Measurements from ENCODE around the gene TEX35. TPM values are rescaled to one million over a fixed set of nuclear protein-coding genes. Genes with fewer than 3 reads are reported as not detected.

TEX35 gene
- total RNA-seq, 1 donor from 2014 or later, result not detected

DNA sequence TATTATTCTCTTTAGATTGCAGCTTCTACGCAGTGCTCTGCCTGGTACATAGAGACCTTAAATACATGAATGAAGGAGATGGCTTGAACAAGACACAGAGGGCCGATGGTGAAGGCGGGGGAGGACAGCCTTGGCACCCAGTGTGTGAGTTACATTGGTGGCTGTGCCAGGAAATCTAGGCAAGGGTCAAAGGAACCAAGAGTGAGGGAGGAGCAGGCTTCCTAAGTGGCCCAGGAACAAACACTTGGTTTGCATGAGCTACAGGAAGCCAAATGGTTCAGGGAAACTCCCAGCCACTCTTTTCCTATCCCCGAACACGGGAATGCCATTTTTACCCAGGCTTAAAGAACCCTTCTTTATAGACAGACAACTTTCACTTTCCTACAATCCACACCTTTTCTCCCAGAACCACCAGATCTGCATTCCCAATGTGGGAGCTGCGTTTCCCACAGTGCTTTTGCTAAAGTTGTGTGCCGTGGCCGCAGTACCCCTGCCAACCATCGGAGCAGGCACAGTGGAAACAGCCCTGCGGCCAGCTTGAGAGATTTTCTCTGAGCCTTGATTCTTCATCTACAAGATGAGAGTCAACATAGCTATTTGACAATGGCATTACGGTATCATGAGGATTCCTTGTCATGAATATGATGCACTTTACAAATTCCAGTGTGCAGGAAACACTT is 12.7 kb upstream of the TEX35 start:
- Mint-ChIP-seq H3K9me3 (ENCODE audit: unreplicated experiment) (no peaks in the 10 kb centered on the region), H3K4me3 (ENCODE audit: unreplicated experiment) (no peak overlapping the region), H3K4me1 (ENCODE audit: low read depth, unreplicated experiment) (no peaks in the 10 kb centered on the region), H3K36me3 (ENCODE audit: low read depth, unreplicated experiment) (no peaks in the 10 kb centered on the region), H3K27ac (ENCODE audit: unreplicated experiment) (no peak overlapping the region), H3K27me3 (ENCODE audit: low read depth, unreplicated experiment) (peaks cover 18% of the 10 kb centered on the region)
- no peaks in the 10 kb centered on the region for H4K20me1 ChIP-seq (ENCODE audit: insufficient read depth, low read length)
- no peak for TF ChIP-seq EZH2 (IDR thresholded peaks at IDR 0.05; ENCODE audit: insufficient read depth, low read length)
- TF ChIP-seq, protein P1, sequence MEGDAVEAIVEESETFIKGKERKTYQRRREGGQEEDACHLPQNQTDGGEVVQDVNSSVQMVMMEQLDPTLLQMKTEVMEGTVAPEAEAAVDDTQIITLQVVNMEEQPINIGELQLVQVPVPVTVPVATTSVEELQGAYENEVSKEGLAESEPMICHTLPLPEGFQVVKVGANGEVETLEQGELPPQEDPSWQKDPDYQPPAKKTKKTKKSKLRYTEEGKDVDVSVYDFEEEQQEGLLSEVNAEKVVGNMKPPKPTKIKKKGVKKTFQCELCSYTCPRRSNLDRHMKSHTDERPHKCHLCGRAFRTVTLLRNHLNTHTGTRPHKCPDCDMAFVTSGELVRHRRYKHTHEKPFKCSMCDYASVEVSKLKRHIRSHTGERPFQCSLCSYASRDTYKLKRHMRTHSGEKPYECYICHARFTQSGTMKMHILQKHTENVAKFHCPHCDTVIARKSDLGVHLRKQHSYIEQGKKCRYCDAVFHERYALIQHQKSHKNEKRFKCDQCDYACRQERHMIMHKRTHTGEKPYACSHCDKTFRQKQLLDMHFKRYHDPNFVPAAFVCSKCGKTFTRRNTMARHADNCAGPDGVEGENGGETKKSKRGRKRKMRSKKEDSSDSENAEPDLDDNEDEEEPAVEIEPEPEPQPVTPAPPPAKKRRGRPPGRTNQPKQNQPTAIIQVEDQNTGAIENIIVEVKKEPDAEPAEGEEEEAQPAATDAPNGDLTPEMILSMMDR (IDR thresholded peaks at IDR 0.05; ENCODE audit: insufficient read depth, low read depth, low read length), result peak; percentile 18
- FAIRE-seq (no peak), DNase-seq (ENCODE audit: low read depth) (no peak)
- no peak overlapping the region for H3K27ac ChIP-seq (ENCODE audit: low read depth, low read length)
- H3K36me3 ChIP-seq (ENCODE audit: insufficient read depth, low read length), result no peaks in the 10 kb centered on the region
- H3K27me3 ChIP-seq (ENCODE audit: insufficient read depth, low read length), result no peaks in the 10 kb centered on the region
- no peaks in the 10 kb centered on the region for H3K79me2 ChIP-seq (ENCODE audit: insufficient read depth, low read length)
- H3K4me2 ChIP-seq (ENCODE audit: low read length), result no peak overlapping the region
- no peak overlapping the region for H3K9ac ChIP-seq (ENCODE audit: low read length)
- no peaks in the 10 kb centered on the region for H3K9me3 ChIP-seq (ENCODE audit: insufficient read depth, low read depth, low read length)
- no peaks in the 10 kb centered on the region for H3K4me1 ChIP-seq (ENCODE audit: insufficient read depth, low read length)
- no peak overlapping the region for H3K4me3 ChIP-seq (ENCODE audit: insufficient read depth, low read depth, low read length)
- H2AFZ ChIP-seq (ENCODE audit: low read depth, low read length), result no peak overlapping the region

DNA sequence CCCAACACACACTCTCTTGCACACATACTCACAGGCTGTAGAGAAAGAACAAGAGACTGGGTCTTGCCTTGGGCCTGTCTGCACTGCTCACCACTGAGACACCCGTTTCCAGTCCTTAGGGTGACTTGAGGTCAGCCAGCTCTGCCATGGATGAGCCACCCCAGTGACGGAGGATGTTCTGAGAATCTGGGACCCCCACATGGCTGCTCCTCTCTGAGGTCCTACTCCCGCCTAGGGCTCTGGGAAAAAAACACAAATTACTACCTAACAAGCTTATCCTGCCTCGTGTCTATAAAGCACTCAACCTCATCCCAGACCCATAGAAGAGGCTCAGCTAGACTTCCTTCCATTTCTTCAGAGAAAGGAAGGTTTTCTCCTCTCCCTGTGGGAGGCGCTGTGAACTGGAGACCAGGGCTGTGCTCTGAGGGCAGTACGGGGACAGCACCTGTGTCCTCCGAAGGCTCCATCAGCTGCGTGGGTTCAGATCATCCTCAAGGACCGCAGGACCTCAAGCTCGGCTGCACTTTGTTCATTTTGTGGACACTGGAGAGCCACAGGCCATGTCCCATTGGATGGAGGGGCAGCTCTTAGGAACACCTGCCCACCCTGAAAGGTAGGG is 11.9 kb upstream of the TEX35 start:
- Histone ChIP-seq H3K4me3 (ENCODE audit: insufficient read depth, low read depth, low read length) (no peak overlapping the region), H2AFZ (ENCODE audit: low read depth, low read length) (no peak overlapping the region), H3K9ac (ENCODE audit: low read length) (no peak overlapping the region), H3K79me2 (ENCODE audit: insufficient read depth, low read length) (no peaks in the 10 kb centered on the region), H3K27ac (ENCODE audit: low read depth, low read length) (no peak overlapping the region), H4K20me1 (ENCODE audit: insufficient read depth, low read length) (no peaks in the 10 kb centered on the region), H3K9me3 (ENCODE audit: insufficient read depth, low read depth, low read length) (no peaks in the 10 kb centered on the region), H3K4me1 (ENCODE audit: insufficient read depth, low read length) (no peaks in the 10 kb centered on the region), H3K36me3 (ENCODE audit: insufficient read depth, low read length) (no peaks in the 10 kb centered on the region), H3K27me3 (ENCODE audit: insufficient read depth, low read length) (no peaks in the 10 kb centered on the region), H3K4me2 (ENCODE audit: low read length) (no peak overlapping the region)
- no peak overlapping the region for H3K27ac Mint-ChIP-seq (ENCODE audit: unreplicated experiment)
- FAIRE-seq (no peak), DNase-seq (ENCODE audit: low read depth) (no peak)
- no peaks in the 10 kb centered on the region for H3K36me3 Mint-ChIP-seq (ENCODE audit: low read depth, unreplicated experiment)
- no peaks in the 10 kb centered on the region for H3K4me1 Mint-ChIP-seq (ENCODE audit: low read depth, unreplicated experiment)
- TF ChIP-seq, protein P1 (IDR thresholded peaks at IDR 0.05; ENCODE audit: insufficient read depth, low read depth, low read length), result no peak
- no peak for TF ChIP-seq EZH2 (IDR thresholded peaks at IDR 0.05; ENCODE audit: insufficient read depth, low read length)
- H3K4me3 Mint-ChIP-seq (ENCODE audit: unreplicated experiment), result no peak overlapping the region
- peaks cover 19% of the 10 kb centered on the region for H3K27me3 Mint-ChIP-seq (ENCODE audit: low read depth, unreplicated experiment)
- H3K9me3 Mint-ChIP-seq (ENCODE audit: unreplicated experiment), result no peaks in the 10 kb centered on the region
